Muscle layer of duodenum (tissue), 2 donors: Measurements from ENCODE around the gene SCLT1.
A peak's percentile ranks its signal among the peaks of the same experiment; 100 is the strongest.
"Not testable (repeated sequence)": the region's sequence is repeated elsewhere in the genome, so short reads cannot be mapped to it uniquely, and the experiment has no call there.

Experiments
- H3K27ac ChIP-seq: one replicate; pipeline ENCODE4 v1.7.0; 2013; ENCODE audit warnings: mild to moderate bottlenecking, low read length
- H3K27me3 ChIP-seq: one replicate; pipeline ENCODE4 v1.7.0; 2013; ENCODE audit warnings: low read depth, mild to moderate bottlenecking, control low read depth, low read length
- H3K36me3 ChIP-seq, 2 donors: one replicate each; pipeline ENCODE4 v1.7.0; 2013; ENCODE audit warnings: low read length in 2 of 2, control low read depth in 1 of 2, mild to moderate bottlenecking in 1 of 2; ENCODE audit not compliant: insufficient read depth in 2 of 2, control insufficient read depth in 1 of 2
- H3K4me1 ChIP-seq, 2 donors: one replicate each; pipeline ENCODE4 v1.7.0; 2013; ENCODE audit warnings: low read length in 2 of 2, mild to moderate bottlenecking in 2 of 2, control low read depth in 1 of 2, moderate library complexity in 1 of 2; ENCODE audit not compliant: insufficient read depth in 2 of 2, control insufficient read depth in 1 of 2
- H3K4me3 ChIP-seq, 2 donors: one replicate each; pipeline ENCODE4 v1.7.0; 2013; ENCODE audit warnings: low read length in 2 of 2, low read depth in 1 of 2, mild to moderate bottlenecking in 1 of 2
- H3K9me3 ChIP-seq, 2 donors: one replicate each; pipeline ENCODE4 v1.7.0; 2013; ENCODE audit warnings: low read length in 2 of 2, control low read depth in 1 of 2, mild to moderate bottlenecking in 1 of 2; ENCODE audit not compliant: control insufficient read depth in 1 of 2
- donor health status: healthy.

The SCLT1 gene

GRCh38 chr4:129069537-129069936 lies 23.8 kb downstream of the SCLT1 start:
- H3K36me3 ChIP-seq, H3K9me3 ChIP-seq, H3K4me3 ChIP-seq, H3K4me1 ChIP-seq, H3K27me3 ChIP-seq, H3K27ac ChIP-seq: not testable (repeated sequence)

GRCh38 chr4:129064717-129065116 lies 28.6 kb downstream of the SCLT1 start:
- Histone ChIP-seq H3K36me3 (peaks cover 12 to 24% of the 10 kb centered on the region in 2 donors), H3K27me3 (no peaks in the 10 kb centered on the region), H3K27ac (no peak overlapping the region), H3K9me3 (peaks cover 42% of the 10 kb centered on the region in 2 donors), H3K4me3 (no peak overlapping the region), H3K4me1 (no peaks in the 10 kb centered on the region)

GRCh38 chr4:129063640-129064039 lies 29.7 kb downstream of the SCLT1 start:
- Histone ChIP-seq H3K36me3 (peaks cover 12 to 24% of the 10 kb centered on the region in 2 donors), H3K9me3 (peaks cover 47% of the 10 kb centered on the region in 2 donors), H3K4me3 (peak overlapping the region; percentile 21 to 49)

GRCh38 chr4:129062580-129062979 lies 30.8 kb downstream of the SCLT1 start:
- H3K9me3 ChIP-seq: peaks cover 47% of the 10 kb centered on the region in 2 donors
- H3K4me1 ChIP-seq: no peaks in the 10 kb centered on the region
- H3K27me3 ChIP-seq: no peaks in the 10 kb centered on the region
- no peak overlapping the region for H3K27ac ChIP-seq
- peak overlapping the region in 1 of 2 donors; percentile 44 for H3K4me3 ChIP-seq
- H3K36me3 ChIP-seq: peaks cover 12 to 24% of the 10 kb centered on the region in 2 donors

More at GRCh38 chr4:129063640-129064039, 29.7 kb downstream of the SCLT1 start:
- no peaks in the 10 kb centered on the region for H3K27me3 ChIP-seq
- H3K4me1 ChIP-seq: no peaks in the 10 kb centered on the region
- H3K27ac ChIP-seq: no peak overlapping the region

- Histone ChIP-seq H3K4me3 (no peak overlapping the region), H3K36me3 (peaks cover 12 to 24% of the 10 kb centered on the region in 2 donors), H3K4me1 (no peaks in the 10 kb centered on the region), H3K27me3 (no peaks in the 10 kb centered on the region), H3K27ac (no peak overlapping the region), H3K9me3 (peaks cover 57 to 65% of the 10 kb centered on the region in 2 donors)
These were observed 34.3 kb downstream of the SCLT1 start for GRCh38 chr4:129059028-129059427.

- Histone ChIP-seq H3K36me3 (no peaks in the 10 kb centered on the region), H3K4me3 (no peak overlapping the region), H3K9me3 (peaks cover 0 to 8% of the 10 kb centered on the region in 2 donors), H3K27me3 (no peaks in the 10 kb centered on the region), H3K27ac (no peak overlapping the region), H3K4me1 (no peaks in the 10 kb centered on the region)
These were observed 47.0 kb downstream of the SCLT1 start for GRCh38 chr4:129046055-129046959.

GRCh38 chr4:129043523-129043922 lies 49.8 kb downstream of the SCLT1 start:
- H3K36me3 ChIP-seq: no peaks in the 10 kb centered on the region
- no peak overlapping the region for H3K4me3 ChIP-seq
- H3K9me3 ChIP-seq: no peaks in the 10 kb centered on the region

GRCh38 chr4:129040471-129040870 lies 52.9 kb downstream of the SCLT1 start:
- Histone ChIP-seq H3K36me3 (no peaks in the 10 kb centered on the region), H3K27ac (no peak overlapping the region), H3K9me3 (no peaks in the 10 kb centered on the region), H3K27me3 (no peaks in the 10 kb centered on the region), H3K4me3 (no peak overlapping the region), H3K4me1 (no peaks in the 10 kb centered on the region)

More at GRCh38 chr4:129043523-129043922, 49.8 kb downstream of the SCLT1 start:
- H3K4me1 ChIP-seq: no peaks in the 10 kb centered on the region
- no peak overlapping the region for H3K27ac ChIP-seq
- no peaks in the 10 kb centered on the region for H3K27me3 ChIP-seq

GRCh38 chr4:129037093-129037492 lies 56.2 kb downstream of the SCLT1 start:
- no peaks in the 10 kb centered on the region for H3K4me1 ChIP-seq
- H3K36me3 ChIP-seq: no peaks in the 10 kb centered on the region
- H3K27ac ChIP-seq: no peak overlapping the region
- no peaks in the 10 kb centered on the region for H3K9me3 ChIP-seq
- no peak overlapping the region for H3K4me3 ChIP-seq
- H3K27me3 ChIP-seq: no peaks in the 10 kb centered on the region

GRCh38 chr4:129014566-129015509 lies 78.5 kb downstream of the SCLT1 start:
- Histone ChIP-seq H3K36me3 (peaks cover 3 to 12% of the 10 kb centered on the region in 2 donors), H3K9me3 (peaks cover 0 to 7% of the 10 kb centered on the region in 2 donors), H3K4me3 (no peak overlapping the region)

GRCh38 chr4:129008096-129008495 lies 85.2 kb downstream of the SCLT1 start:
- H3K27ac ChIP-seq: no peak overlapping the region
- H3K9me3 ChIP-seq: peaks cover 0 to 17% of the 10 kb centered on the region in 2 donors
- H3K4me3 ChIP-seq: no peak overlapping the region
- H3K27me3 ChIP-seq: no peaks in the 10 kb centered on the region
- no peaks in the 10 kb centered on the region for H3K36me3 ChIP-seq
- no peaks in the 10 kb centered on the region for H3K4me1 ChIP-seq

More at GRCh38 chr4:129014566-129015509, 78.5 kb downstream of the SCLT1 start:
- no peaks in the 10 kb centered on the region for H3K27me3 ChIP-seq
- H3K27ac ChIP-seq: no peak overlapping the region
- no peaks in the 10 kb centered on the region for H3K4me1 ChIP-seq
